GM18907 (cell line): Measurements from ENCODE around the gene ANK3.

Source experiments
- ATAC-seq: cut with Tn5 transposase; IDR thresholded peaks from one replicate; pipeline ENCODE4 v1.9.1; 2021; ENCODE audit warnings: mild to moderate bottlenecking, moderate library complexity; ENCODE audit not compliant: unreplicated experiment

Gene ANK3

GRCh38 chr10:60348982-60349381, 40.7 kb downstream of the ANK3 start:
- no peak for ATAC-seq

GRCh38 chr10:60347270-60347669, 42.4 kb downstream of the ANK3 start:
- no peak for ATAC-seq

- ATAC-seq = no peak
Measured at GRCh38 chr10:60346661-60347060, 43.0 kb downstream of the ANK3 start.

- ATAC-seq = no peak
Measured at GRCh38 chr10:60343254-60343653, 46.4 kb downstream of the ANK3 start.

- ATAC-seq = no peak
Measured at GRCh38 chr10:60341969-60342368, 47.7 kb downstream of the ANK3 start.

GRCh38 chr10:60340973-60341372, 48.7 kb downstream of the ANK3 start:
- ATAC-seq = no peak

GRCh38 chr10:60339757-60340156, 49.9 kb downstream of the ANK3 start:
- no peak for ATAC-seq

- ATAC-seq = no peak
Measured at GRCh38 chr10:60338786-60339185, 50.9 kb downstream of the ANK3 start.

GRCh38 chr10:60338002-60338564, 51.6 kb downstream of the ANK3 start:
- ATAC-seq = no peak

GRCh38 chr10:60336901-60337630, 52.6 kb downstream of the ANK3 start:
- ATAC-seq = no peak

GRCh38 chr10:60335708-60336107, 54.0 kb downstream of the ANK3 start:
- no peak for ATAC-seq

GRCh38 chr10:60334991-60335390, 54.7 kb downstream of the ANK3 start:
- ATAC-seq = no peak

- ATAC-seq = no peak
Measured at GRCh38 chr10:60332371-60332770, 57.3 kb downstream of the ANK3 start.

GRCh38 chr10:60331886-60332285, 57.8 kb downstream of the ANK3 start:
- ATAC-seq = no peak

- no peak for ATAC-seq
Measured at GRCh38 chr10:60323162-60323561, 66.5 kb downstream of the ANK3 start.

- no peak for ATAC-seq
Measured at GRCh38 chr10:60320666-60321065, 69.0 kb downstream of the ANK3 start.

- no peak for ATAC-seq
Measured at GRCh38 chr10:60316029-60316428, 73.6 kb downstream of the ANK3 start.

GRCh38 chr10:60315311-60315710, 74.4 kb downstream of the ANK3 start:
- no peak for ATAC-seq

GRCh38 chr10:60314069-60314940, 75.4 kb downstream of the ANK3 start:
- ATAC-seq = no peak

- ATAC-seq = no peak
Measured at GRCh38 chr10:60313589-60313952, 76.1 kb downstream of the ANK3 start.

- ATAC-seq = no peak
Measured at GRCh38 chr10:60312818-60313588, 76.7 kb downstream of the ANK3 start.
